HG03378 (cell line): ENCODE results near the gene DOCK10.

ENCODE experiments used
- ATAC-seq: cut with Tn5 transposase; IDR thresholded peaks from one replicate; pipeline ENCODE4 v1.9.1; 2021; ENCODE audit warnings: mild to moderate bottlenecking, moderate library complexity; ENCODE audit not compliant: unreplicated experiment

The DOCK10 gene

GRCh38 chr2:224885836-224886547 lies 156.3 kb downstream of the DOCK10 start:
- ATAC-seq = peak; percentile 81

- ATAC-seq = no peak
These were observed 157.0 kb downstream of the DOCK10 start for GRCh38 chr2:224885291-224885690.

- no peak for ATAC-seq
These were observed 158.1 kb downstream of the DOCK10 start for GRCh38 chr2:224884188-224884587.

GRCh38 chr2:224883700-224884099 lies 158.6 kb downstream of the DOCK10 start:
- no peak for ATAC-seq

- no peak for ATAC-seq
These were observed 159.1 kb downstream of the DOCK10 start for GRCh38 chr2:224883172-224883516.

GRCh38 chr2:224882291-224883171 lies 159.7 kb downstream of the DOCK10 start:
- peak; percentile 38 for ATAC-seq

- no peak for ATAC-seq
These were observed 160.4 kb downstream of the DOCK10 start for GRCh38 chr2:224881846-224882245.

- no peak for ATAC-seq
These were observed 165.7 kb downstream of the DOCK10 start for GRCh38 chr2:224876522-224876921.

GRCh38 chr2:224875841-224876240 lies 166.4 kb downstream of the DOCK10 start:
- peak; percentile 77 for ATAC-seq

GRCh38 chr2:224875153-224875552 lies 167.1 kb downstream of the DOCK10 start:
- ATAC-seq = no peak

- ATAC-seq = no peak
These were observed 170.5 kb downstream of the DOCK10 start for GRCh38 chr2:224871813-224872212.

GRCh38 chr2:224870341-224870740 lies 171.9 kb downstream of the DOCK10 start:
- ATAC-seq = no peak

- no peak for ATAC-seq
These were observed 172.6 kb downstream of the DOCK10 start for GRCh38 chr2:224869601-224870233.

GRCh38 chr2:224865016-224865415 lies 177.3 kb downstream of the DOCK10 start:
- no peak for ATAC-seq

- no peak for ATAC-seq
These were observed 181.0 kb downstream of the DOCK10 start for GRCh38 chr2:224861266-224861665.

GRCh38 chr2:224860786-224861185 lies 181.5 kb downstream of the DOCK10 start:
- ATAC-seq = no peak

GRCh38 chr2:224851811-224852210 lies 190.5 kb downstream of the DOCK10 start:
- ATAC-seq = no peak

GRCh38 chr2:224850081-224850480 lies 192.2 kb downstream of the DOCK10 start:
- ATAC-seq = no peak

- ATAC-seq = no peak
These were observed 193.0 kb downstream of the DOCK10 start for GRCh38 chr2:224849264-224849663.

GRCh38 chr2:224847961-224848850 lies 194.1 kb downstream of the DOCK10 start:
- no peak for ATAC-seq

GRCh38 chr2:224847381-224847780 lies 194.9 kb downstream of the DOCK10 start:
- no peak for ATAC-seq
